ENCODE data around the gene DLK2.

GRCh38 chr6:43471399-43471798 lies 16.1 kb upstream of the DLK2 start:
- TF ChIP-seq EZH2phosphoT487 (IDR thresholded peaks at IDR 0.05; ENCODE audit: insufficient read depth, low read depth) (no peak), EZH2 (IDR thresholded peaks at IDR 0.05; ENCODE audit: insufficient read depth, poor library complexity, severe bottlenecking) (no peak)
